IPS DF 4.7 (cell line): ENCODE measurements around the gene STK38.
"Not testable (repeated sequence)": the region's sequence is repeated elsewhere in the genome, so short reads cannot be mapped to it uniquely, and the experiment has no call there.

Source experiments
- DNase-seq: peaks from one replicate; pipeline ENCODE4 v3.0.0-alpha.2; 2013; ENCODE audit warnings: low spot score; ENCODE audit errors: extremely low read depth

Gene STK38

DNA sequence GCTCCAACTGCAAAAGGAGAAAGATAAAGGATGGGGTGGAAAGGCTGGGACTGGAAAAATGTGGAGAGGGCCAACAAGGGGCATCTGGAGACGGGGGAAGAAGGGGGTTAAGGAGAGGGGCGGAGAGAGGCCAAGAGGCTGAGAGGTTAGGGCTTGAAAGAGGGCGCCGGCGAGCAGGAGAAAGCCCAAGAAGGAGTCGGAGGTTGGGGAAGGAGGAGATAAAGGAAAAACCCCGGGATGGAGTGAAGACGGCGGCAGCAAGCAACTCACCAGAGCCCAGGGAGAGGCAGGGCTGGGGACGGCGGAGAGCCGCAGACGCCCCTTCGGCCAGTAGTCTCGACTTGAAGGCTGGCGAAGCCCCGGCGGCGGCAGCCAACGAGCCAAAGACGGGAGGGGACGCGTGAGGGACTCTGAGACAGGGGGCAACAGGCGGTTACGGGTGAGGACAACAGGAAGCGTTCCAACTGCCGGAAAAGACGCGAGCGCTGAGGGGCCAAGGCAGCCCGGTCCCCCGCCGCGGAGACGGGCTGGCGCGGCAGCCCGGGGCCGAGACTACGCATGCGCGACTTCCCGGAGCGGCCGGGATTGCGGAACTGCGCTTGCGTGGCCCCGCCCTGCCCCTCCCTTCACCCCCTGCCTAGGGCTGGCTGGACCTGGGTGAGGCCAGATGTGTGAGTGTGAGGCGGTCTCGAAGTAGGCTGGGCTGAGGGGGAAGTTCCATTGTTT, at the start of gene STK38:
STK38 (minus strand) TSS at position 560 of the 726 bp plus-strand sequence. CDS start 7,277 bp downstream, outside the sequence.
- peak; percentile 53 for DNase-seq

DNA sequence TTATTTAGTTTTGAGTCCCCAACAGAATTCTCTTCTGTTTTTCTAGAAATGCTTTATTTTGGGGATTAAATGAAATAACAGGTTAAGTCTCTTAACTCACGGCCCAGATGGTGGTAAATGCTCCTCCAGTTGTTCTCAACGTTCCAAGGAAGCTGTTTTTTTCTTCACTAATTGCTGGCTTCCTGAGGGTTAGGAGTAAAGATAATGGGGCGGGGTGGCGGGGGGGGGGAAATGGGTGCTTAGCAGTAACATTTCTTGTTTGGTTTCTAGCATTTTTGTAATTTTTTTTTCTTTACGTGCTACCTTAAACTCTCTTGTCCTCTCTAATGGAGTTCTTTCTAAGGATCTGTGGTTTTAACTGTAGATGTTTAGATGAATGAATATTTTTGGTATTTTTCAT, 49.1 kb upstream of the STK38 start:
- DNase-seq, result no peak

DNA sequence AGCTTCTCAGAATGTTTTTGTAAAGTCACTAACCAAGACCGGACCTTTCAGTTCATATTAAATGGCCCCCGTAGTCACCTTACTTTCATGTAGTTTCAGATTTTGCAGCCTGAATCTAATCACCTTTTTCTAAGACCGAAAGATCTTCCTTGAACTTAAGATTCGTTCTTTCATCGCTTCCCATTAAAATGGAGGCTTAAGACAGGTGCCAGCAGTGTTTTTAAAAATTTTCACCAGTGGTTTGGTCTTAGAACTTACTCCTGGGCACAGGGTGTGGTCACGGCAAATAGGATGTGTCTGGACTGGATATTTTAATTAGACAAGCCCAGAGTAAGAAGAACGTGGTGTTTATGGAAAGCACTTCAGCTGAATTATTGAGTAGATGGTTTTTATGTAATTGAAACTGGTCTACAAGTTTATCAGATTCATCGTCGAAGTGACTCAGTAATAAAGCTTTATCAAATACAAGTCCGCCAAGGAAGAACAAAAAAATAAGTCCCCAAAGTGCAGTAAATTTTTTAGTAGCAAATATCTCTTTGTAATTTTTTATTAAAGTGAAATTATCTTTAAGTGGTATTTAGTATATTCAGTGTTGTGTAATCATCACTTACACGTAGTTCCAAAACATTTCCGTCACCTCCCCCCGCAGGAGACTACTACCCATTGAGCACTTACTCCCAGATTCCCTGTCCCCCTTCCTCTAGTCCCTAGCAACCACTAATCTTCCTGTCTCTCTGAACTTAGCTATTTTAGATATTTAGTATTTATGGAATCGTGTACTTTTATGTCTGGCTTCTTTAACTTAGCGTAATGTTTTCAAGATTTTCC, 47.8 kb upstream of the STK38 start:
- DNase-seq, result no peak

DNA sequence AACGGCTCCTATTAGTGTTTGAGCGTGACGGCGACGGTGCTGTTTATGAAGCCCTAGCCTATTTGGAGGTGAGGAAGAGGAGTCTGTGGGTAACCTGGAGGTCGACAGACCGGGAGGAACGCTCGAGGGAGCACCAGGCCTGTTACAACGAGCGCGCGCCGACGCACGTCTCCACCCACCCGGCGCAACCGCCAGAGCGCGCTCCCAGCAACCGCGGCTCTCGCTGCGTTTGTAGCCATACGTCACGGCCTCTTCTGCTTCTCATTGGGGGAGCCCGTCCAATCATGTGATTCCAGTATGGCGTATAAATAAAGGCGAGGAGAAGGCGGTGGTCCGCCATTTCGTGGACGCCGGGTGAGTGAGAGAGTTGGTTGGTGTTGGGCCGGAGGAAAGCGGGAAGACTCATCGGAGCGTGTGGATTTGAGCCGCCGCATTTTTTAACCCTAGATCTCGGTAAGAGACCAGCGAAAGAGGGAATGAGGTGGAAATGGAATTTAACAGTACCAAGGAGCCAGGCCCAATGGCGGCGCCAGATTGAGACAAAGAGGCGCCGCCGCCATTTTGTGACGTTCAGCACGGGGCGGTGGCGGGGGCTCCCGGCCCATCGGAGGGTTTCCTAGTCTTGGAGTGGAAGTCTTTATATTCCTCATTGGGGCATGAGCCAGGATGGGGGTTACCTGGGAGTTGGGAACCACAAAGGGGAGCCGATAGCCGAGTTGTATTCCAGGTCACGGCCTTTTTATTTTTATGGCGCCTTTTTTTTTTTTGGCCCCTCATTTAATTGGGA, 46.9 kb upstream of the STK38 start, which contains the start of gene SRSF3:
SRSF3 (plus strand) TSS at position 334 of the 787 bp plus-strand sequence. CDS start 2,401 bp downstream, outside the sequence.
- DNase-seq, result peak; percentile 88

DNA sequence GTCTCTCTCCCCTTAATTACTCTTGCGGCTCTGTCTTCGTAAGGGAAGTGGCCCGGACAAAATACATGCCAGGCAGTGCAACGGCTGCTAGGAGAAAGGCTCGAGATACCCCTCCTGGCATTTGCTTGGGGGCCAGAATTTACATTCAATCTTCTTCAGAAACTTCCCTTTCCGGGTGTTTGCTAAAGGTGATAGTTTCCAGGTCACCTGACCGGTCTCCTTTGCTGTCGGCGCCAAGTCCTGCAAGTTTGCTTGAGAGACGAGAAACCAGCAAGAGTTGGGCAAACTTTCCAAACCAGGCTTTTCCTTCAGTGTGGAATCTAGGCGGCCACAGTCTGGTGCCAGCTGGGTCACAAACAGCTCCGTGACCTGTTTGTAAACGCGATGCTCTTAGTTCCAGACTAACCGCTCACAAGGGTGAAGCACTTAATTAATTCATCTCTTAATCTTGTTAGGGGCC, 46.3 kb upstream of the STK38 start:
- no peak for DNase-seq

DNA sequence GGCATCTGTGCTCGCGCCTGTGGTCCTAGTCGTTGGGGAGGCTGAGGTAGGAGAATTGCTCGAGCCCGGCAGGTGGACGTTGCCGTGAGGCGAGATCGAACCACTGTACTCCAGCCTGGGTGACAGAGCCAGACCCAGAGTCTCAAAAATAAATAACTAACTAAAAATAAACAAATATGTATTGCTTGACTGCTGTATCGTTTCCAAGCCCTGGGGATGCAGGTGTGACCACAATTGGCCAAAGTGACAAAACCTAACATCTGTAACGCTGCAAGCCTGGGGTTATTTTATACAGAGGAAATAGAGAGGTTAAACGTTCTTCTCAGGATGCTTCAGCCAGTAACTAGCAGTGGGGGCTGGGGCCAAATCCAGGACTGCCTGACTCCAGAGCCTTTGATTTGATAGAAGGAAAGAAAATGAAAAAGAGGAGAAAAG, 45.0 kb upstream of the STK38 start:
- DNase-seq, result no peak

DNA sequence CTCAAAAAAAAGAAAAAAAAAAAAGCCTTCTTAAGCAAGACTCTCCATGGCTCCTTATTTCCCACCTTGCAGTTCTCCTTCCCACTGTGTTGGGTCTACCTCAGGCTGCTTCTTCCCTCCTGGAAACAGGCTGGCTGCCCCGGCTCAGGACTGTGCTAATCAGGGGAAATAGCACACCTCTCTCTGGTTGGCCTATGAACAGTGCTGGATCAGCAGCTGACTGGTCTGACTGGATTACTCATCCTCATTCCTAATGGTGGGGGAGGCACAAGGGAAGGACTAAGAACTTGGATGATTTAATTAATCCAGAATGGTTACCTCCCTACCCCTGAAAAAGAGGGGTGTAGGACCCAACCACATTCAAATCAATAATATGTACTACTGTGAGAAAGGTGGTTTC, 43.0 kb upstream of the STK38 start:
- no peak for DNase-seq

DNA sequence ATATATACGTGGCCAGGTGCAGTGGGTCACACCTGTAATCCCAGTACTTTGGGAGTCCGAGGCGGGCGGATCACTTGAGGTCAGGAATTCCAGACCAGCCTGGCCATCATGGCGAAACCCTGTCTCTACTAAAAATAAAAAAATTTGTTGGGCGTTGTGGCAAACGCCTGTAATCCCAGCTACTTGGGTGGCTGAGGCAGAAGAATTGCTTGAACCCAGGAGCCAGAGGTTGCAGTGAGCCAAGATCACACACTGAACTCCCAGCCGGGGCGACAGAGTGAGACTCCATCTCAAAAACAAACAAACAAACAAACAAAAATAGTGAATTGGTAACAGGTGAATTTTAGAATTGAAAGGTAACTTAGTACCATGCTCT, 41.7 kb upstream of the STK38 start:
- DNase-seq, result not testable (repeated sequence)

DNA sequence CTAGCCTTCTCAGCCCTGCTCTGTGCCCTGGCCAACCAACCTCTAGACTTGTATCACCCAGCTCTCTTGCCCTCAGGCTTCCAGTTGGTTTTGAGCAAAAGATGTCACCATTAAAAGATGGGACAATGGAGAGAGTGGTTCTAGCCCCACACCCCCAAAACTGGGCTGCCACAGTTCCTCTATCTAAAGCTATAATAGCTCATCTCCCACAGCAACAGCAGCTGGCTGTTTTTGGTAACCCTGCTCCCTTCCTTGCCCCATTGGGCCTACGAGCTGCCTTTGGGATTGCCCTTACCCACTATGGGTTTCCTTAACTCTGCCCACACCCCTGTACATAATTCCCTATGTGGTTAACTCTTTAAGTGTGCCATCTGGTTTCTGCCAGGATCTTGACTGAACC, 39.3 kb upstream of the STK38 start:
- no peak for DNase-seq

DNA sequence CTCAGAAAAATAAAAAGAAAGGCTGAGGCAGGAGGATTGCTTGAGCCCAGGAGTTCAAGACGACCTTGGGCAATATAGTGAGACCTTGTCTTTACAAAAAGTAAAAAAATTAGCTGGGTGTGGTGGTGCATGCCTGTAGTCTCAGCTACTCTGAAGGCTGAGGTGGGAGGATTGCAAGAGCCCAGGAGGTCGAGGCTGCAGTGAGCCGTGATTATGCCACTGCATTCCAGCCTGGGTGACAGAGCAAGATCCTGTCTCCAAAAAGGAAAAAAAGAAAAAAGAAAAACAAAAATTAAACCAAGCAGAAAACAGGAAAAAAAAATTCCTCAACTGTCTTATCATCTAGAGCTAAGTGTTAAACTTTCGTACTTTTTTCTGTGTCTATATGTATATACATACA, 34.4 kb upstream of the STK38 start:
- no peak for DNase-seq

DNA sequence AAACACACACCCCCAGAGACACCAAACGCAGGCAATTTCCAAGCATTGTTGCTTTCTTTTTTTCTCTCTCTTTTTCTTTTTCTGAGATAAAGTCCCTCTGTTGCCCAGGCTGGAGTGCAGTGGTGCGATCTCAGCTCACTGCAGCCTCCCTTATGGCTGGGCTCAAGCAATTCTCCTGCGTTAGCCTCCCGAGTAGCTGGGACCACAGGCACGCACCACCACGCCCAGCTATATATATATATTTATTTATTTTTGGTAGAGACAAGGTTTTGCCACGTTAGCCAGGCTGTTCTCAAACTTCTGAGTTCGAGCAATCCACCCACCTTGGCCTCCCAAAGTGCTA, 32.9 kb upstream of the STK38 start:
- no peak for DNase-seq

DNA sequence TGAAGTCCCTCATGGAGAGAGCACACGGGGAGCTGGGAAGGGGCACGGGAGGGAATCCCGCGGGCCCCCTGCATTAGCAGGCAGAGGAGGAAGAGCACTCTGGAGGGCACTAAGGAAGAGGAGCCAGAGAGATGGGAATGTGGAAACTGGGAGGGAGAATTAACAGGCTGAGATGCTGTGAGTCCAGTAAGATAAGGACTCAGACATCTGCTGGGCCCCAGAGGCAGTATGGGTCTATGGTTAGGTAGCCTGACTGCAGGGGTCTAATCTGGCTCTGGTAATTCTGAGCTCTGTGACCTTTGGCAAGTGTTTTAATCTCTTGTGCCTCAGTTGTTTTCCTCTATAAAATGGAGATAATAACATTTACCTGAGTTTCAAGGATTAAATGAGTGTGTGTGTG, 31.2 kb upstream of the STK38 start:
- no peak for DNase-seq

DNA sequence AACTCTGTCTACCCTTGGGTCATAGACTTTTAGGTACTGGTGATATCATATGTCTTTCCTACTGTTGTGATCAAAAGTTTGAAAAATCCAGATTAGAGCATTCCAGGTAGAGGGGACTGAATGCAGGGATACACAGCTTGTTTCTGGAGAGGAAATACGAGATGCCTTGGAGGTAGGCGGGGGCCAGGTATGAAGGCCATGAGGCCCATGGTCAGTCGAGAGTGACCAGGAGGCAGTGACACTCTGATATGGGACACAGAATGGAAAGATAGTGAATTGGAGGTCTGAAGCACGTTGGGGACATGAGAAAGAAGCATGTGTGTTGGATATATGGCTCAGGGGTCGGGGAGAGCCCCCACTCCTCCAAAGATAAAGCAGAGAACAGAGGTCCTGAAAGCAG, 30.8 kb upstream of the STK38 start:
- DNase-seq, result no peak

DNA sequence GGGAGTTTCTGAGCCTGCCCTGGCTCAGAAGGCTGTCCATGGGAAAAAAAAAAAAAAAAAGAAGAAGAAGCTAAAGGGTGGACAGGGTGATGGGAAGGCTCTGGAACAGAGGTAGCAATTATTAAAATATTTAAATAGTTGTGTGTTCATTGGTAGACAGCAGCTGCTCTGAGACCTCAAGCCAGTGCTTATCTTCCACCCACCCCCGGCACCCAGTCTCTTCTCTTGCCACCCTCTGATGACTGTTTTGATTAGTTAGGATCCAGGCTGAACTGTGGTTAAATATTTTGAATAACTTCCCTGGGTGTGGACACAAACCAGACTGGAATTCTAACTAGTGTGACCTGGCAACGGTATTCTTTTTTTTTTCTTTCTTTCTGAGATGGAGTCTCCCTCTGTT, 30.0 kb upstream of the STK38 start:
- no peak for DNase-seq

DNA sequence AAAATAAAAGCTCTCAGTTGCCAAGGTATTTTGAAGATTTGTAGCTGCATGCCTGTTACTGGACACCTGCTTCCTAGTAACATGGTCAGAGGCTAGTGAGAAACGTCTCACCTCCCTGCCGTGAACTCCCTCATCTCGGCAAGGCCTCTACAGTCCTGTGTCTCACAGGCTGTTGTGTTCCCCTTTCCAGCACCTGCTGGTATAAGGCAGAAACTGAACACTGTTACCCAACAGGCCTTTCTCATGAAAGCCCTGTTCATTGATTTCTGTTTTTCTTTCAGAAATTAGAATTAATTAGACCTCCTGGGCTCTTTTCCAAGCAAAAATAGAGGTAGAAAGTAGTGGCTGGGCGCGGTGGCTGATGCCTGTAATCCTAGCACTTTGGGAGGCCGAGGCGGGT, 29.3 kb upstream of the STK38 start:
- no peak for DNase-seq

DNA sequence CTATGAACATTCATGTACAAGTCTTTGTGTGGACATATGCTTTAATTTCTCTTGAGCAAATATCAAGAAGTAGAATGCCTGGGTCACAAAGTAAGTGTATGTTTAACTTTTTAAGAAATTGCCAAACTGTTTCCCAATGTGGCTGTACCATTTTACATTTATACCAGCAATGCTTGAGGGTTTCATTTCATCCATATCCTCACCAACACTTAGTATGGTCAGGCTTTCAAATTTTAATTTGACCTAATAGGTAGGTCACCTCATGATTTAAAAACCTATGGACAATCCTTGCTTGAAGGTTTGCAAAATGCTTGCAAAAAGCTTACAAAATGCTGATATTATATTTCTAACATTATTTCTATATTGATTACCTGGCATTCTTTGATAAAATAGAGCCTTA, 27.4 kb upstream of the STK38 start:
- no peak for DNase-seq

DNA sequence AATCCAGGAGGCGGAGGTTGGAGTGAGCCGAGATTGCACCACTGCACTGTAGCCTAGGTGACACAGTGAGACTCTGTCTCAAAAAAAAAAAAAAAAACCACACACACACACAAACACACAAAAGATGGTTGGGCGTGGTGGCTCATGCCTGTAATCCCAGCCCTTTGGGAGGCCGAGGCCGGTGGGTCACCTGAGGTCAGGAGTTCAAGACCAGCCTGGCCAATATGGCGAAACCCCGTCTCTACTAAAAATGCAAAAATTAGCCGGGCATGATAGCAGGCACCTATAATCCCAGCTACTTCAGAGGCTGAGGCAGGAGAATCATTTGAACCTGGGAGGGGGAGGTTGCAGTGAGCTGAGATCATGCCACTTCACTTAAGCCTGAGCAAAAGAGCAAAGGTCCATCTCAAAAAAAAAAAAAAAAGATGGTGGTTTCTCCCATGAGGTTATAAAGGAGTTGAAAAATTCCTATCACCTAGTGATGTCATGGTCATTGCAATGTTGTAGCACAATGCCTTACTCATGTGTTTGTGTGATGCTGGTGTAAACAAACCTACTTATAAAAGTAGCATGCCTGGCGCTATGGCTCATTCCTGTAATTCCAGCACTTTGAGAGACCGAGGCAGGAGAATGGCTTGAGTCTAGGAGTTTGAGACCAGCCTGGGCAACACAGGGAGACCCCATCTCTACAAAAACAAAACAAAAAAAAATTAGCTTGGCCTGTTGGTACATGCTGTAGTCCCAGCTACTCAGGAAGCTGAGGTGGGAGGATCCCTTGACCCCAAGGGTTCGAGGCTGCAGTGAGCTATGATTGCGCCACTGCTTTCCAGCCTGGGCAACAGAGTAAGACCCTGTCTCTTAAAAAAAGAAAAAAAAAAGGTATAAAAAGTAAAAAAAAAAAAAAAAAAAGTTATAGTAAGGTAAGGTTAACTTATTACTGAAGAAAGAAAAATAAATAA, 25.4 kb upstream of the STK38 start:
- DNase-seq, result not testable (repeated sequence)

DNA sequence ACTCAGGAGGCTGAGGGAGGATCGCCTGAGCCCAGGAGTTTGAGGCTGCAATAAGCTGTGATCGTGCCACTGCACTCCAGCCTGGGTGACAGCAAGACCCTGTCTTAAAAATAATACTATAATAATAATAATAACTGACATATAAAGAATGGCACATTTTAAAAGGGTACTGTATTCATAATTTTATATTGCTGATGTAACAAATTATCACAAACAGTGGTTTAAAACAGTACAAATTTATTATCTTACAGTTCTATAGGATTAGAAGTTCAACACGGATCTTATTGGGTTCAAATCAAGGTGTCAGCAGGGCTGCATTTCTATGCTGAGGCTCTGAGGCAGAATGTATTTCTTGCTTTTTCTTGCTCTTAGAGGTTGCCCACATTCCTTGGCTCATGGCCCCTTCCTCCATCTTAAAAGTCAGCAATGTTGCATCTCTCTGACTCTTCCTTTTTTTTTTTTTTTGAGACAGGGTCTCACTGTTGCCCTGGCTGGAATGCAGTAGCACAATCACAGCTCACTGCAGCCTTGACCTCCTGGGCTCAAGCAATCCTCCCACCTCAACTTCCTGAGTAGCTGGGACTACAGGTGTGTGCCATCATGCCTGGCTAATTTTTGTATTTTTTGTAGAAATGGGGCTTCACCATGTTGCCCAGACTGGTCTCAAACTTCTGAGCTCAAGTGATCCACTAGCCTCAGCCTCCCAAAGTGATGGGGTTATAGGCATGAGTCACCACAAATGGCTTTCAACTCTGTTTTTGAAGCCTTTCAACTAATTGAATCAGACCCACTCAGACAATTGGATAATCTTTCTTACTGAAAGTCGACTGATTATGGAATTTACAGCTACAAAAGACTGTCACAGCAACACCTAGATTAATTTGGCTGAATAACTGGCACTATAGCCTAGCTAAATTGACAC, 24.1 kb upstream of the STK38 start:
- no peak for DNase-seq

DNA sequence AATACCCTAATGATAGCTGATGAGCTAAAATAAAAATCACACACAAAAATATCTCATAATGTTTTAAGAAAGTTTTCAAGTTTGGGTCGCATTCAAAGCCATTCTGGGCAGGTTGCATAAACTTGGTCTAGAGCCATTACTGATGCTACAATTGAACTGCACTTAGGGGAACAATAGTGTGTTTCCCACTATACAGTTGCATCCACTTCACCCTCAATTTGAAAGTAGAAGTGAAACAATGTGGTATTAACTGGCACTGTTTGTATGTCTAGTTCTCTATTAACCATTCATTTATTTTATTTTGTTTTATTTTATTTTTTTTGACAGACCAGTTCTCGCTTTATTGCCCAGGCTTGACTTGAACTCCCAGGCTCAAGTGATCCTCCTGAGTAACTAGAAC, 23.0 kb upstream of the STK38 start:
- no peak for DNase-seq
